Measurements from ENCODE around the gene TSPEAR.
"Not testable (repeated sequence)": the region's sequence is repeated elsewhere in the genome, so short reads cannot be mapped to it uniquely, and the experiment has no call there.

The TSPEAR gene

DNA sequence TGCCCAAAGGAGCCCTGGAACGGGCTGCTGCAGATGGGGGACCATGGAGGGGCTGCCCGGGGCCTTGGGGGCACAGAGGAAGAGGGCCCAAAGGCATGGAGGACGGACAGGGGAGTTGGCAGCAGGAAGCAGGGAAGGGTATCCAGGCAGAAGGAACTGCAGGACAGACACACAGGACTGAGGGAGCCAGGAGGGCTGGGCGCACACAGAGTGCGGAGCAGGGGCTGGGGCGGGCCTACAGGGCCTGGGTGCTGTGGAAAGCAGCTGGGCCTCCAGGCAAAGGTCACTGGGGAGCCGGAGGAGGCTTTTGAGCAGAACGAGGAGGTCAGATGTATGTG lies 199.5 kb downstream of the TSPEAR start:
- DNase-seq: no peak

DNA sequence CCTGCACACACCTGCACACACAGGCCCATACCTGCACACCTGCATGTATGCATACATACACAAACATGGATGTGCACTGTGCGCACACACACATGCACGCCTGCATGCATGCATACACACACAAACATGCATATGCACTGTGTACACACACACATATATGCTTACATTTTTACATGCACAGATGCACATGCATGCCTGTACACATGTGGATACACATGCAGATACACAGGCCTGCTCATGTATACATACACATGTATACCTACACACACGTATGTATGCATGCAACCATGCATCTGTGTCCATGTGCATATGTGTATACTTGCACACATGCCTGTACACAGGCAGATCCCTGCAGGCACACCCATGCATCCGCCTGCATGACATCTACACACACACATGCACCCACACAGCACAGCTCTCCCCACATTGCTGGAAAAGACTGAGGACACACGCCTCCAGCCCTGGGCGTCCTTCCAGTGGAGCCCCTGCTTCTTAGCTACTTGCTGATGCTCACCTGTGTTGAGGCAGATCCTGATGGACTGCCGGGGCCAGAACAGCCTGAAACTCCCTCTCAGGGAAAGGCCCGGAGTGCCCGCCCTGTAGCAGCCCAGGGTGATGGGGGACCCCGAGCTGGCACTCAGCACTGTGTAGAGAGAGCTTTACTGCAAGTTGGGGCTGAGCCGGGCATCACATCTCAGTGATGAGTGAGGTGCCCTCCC lies 200.0 kb downstream of the TSPEAR start:
- no peak for DNase-seq

DNA sequence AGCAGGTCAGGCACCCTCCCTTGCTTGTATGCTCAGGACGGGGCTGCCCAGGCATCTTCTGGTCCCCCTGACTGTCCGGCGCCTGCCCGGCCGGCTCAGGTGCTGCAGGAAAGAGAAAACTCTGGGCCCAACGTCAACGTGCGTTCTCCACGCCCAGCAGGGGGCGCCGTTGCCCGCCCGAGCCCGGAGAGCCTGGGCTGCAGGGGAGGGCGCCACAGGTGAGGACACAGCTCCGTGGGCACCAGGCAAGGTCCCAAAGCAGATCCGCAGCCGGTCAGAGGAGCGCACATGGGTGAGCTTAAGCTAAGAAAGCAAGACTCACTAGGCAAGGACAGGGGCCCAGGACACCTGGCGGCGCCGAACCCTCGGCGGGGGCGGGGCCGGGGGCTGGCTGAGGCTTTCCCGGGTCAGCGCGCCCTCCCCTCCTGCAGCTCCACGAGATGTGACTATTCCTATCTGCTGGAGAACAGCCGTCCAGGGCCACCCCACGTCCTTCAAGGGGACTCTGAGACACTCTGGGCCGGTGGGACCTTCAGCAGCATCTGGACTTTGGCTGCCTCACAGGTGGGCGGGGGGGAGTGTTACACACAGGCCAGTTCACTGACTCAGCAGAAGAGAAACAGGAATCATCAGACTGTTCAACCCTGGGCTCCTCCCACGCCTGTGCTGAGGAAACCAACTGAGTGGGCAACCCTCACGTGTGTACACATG lies 200.7 kb downstream of the TSPEAR start:
- DNase-seq: no peak

DNA sequence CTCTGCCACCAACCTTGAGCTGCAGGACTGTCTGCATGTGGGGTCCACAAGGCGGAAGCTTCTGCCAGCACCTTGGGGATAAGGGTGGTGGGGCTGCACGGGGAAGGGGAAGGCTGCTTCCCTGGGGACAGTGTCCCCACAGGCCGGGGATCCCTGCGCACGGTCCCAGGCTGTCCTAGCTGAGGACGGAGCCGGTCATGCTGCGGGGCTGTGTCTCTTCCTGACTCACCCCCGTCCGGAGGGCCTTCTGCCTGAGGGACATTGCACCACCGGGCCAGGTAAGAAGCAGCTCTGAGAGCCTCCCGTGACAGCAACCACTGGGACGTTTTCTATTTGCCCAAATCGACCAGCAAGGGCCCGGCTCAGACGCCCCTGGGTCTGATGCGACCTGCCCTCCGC lies 201.3 kb downstream of the TSPEAR start:
- DNase-seq: no peak

DNA sequence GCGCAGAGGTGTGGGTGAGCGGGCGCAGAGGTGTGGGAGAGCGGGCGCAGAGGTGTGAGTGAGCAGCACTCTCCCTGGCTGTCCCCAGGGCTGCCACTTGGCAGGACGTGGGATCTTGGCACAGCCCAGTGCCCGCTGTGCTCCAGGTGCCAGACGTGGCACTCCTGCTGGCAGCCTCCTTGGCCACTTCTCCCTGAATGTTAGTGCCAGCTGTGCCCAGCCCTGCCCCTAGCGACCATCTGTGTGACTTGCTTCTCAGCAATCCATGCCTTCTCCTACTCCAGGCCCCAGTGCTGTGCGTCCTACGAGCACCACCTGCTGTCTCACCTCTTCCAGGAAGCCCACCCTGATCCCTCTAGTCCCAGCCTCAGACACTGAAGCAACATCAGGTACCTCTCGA lies 201.8 kb downstream of the TSPEAR start:
- no peak for DNase-seq

- no peak for DNase-seq
These were observed 202.5 kb downstream of the TSPEAR start for GRCh38 chr21:44508711-44509445.

DNA sequence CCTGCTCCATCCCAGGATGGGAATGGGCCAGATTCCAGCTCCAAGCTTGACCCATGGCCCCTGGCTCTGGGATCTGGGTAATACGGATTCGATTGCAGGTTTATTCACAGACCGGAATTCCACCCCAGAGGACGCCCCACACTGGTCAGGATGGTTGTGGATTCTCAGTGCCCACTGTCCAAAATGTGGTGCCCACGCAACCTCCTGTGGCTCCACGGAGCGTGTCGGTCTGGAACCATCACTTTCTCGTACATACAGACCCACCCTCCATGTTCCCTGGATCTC lies 203.0 kb downstream of the TSPEAR start:
- no peak for DNase-seq

DNA sequence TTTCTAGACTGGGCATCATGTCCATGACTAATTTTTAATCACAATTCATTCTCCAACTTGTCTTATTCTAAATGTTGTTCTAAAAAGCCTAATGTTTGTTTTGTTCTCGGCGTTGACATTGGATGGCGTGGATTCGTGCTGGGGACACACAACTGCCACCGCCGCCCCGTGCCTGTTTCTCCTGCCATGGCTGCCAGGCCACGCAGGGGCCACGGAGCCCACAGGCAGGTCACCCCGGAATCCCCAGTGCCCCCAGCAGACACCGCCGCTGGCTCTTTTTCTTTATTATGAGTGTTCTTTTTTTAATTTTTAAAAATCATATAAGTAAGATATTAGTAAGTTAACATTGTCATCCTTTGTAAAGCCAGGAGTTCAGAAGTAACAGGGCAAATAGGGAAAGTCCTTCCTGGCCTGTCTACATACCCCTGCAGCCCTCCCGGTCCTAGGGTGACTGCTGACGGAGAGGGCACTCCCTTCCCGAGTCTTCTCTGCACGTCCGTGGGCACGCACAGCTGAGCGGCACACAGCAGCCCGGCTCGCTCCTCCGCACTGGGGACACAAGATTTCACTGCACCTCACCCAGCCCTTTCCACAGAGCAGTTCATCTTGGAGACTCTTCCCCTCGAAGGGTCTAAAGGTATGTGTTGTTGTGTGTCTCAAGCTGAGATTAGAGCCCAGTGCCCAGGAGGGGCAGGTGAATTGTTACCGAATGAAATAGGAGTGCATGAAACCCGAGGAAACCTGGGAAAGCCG lies 203.5 kb downstream of the TSPEAR start:
- DNase-seq: no peak

DNA sequence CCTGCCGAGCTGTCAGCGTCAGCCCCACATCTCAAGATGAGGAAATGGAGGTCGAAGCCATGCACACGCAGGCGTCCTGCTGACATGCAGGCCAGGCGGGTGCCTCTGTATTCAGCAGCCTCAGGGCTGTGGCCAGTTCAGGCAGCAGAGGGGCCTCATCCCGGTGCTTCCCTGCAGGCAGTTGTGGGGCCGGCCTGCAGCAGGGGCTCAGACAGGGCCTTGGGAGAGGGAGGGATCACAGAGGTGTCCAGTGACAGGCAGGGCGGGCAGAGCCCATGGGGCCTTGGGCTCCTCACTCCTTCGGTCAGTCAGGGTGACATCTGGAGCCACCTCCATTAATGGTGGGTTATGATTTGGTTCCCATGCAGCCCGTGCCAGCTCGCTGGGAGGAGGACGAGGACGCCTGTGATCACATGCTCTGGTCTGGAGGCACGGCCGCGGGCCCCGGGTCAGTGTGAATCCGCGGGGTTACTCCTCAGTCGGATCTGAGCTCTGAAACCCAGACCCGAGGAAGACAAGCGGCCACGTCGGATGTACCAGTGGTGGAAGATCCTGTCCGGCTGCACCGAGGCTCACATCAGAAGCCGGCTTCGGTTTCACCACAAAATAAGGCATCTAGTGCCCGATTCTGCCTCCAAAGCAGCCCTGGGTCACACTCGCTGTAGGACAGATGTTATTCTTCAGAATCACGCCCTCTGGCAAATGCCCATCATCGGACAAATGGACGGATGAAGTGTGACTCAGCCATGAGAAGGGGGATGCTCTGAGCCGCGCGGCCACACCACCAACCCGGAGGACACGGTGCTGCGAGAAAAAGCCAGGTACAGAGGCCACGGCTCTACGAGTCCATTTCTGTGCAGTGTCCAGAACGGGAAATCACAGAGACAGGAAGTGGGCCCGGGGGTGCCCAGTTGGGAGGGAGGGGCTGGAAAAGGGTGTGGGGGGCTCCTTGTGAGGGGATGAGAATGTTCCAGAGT lies 204.8 kb downstream of the TSPEAR start:
- DNase-seq: no peak

DNA sequence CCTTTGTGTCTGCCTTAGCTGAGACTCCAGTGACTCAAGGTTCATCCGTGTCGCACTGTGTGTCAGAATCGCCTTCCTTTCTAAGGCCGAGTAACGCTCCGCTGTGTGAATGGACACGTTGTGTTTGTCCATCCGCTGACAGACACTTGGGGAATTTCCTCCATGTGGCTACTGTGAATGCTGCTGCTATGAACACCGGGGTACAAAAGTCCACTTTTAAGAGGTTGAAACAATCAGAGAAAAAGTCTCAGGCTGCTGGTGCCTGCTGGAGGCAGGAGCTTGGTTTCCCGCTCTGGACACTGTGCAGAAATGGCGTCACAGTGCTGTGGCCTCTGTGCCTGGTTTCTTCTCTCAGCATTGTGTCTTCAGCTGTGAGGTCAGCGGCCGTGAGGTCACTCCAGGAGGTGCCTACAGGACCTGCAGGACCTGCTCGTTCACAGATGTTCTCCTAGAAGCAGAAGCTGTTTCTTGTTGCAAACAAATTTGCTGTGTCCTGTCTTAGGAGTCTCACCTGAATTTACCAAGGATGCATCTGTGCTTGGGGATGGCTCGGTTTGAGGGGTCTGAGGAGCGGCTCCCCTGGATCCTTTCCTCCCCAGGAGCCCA lies 205.6 kb downstream of the TSPEAR start:
- DNase-seq: no peak

GRCh38 chr21:44503901-44504399 lies 207.4 kb downstream of the TSPEAR start:
- no peak for DNase-seq

DNA sequence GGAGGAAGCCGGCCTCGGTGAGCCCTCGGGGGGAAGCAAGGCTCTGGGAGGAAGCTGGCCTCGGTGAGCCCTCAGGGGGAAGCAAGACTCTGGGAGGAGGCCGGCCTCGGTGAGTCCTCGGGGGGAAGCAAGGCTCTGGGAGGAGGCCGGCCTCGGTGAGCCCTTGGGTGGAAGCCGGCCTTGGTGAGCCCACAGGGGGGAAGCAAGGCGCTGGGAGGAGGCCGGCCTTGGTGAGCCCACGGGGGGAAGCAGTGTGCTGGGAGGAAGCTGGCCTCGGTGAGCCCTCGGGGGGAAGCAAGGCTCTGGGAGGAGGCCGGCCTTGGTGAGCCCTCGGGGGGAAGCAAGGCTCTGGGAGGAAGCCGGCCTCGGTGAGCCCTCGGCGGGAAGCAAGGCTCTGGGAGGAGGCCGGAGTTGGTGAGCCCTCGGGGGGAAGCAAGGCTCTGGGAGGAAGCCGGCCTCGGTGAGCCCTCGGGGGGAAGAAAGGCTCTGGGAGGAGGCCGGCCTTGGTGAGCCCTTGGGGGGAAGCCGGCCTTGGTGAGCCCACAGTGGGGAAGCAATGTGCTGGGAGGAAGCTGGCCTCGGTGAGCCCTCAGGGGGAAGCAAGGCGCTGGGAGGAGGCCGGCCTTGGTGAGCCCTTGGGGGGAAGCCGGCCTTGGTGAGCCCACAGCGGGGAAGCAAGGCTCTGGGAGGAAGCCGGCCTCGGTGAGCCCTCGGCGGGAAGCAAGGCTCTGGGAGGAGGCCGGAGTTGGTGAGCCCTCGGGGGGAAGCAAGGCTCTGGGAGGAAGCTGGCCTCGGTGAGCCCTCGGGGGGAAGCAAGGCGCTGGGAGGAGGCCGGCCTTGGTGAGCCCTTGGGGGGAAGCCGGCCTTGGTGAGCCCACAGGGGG lies 208.1 kb downstream of the TSPEAR start:
- not testable (repeated sequence) for DNase-seq

DNA sequence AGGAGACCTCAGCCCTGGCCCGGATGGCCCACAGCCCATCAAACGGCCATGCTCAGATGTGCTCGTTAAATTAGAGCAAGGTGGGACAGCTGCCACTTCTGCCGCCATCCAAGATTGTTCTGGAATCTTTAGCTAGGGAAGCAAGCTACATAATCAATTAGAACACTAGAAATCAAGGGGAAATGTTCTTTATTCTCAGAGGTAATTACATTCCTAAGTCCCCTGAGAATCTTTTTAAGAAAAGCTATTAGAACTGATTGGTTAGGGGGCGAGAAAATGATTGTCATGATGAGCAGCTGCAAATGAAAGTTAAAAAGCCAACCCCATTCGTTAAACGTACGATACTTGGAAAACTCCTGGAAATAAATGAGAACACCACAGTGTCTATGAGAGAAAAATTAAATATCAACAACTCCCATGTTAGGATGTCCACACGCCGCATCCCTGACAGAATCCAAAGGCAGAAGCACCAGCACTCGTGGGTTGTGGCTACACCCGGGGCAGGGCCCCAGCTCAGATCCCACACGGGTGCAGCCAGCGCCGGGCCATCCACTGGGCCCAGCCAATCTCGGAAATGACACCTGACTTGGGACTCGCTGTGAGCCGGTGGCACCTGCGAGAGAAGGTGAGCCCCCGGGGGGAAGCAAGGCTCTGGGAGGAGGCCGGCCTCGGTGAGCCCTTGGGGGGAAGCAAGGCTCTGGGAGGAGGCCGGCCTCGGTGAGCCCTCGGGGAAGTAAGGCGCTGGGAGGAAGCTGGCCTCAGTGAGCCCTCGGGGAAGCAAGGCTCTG lies 209.0 kb downstream of the TSPEAR start:
- DNase-seq: no peak

DNA sequence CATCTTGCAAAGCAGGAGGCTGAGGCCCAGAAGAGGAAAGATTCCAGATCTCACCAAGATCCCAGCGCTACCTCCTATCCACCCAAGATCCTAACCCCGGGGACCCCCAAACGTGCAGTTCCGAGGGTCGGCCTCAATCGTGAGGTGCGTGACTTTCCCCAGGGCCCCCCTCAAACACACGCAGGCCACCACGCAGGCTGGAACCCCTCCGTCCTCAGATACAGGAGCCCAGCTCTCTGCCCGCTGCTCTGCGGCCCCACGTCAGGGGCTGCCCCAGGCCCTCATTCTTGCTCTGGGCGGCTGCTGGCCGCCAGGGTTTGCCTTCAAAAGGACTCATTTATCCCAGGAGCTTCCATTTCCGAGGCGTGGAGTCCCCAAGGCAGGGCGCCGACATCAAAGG lies 211.3 kb downstream of the TSPEAR start:
- no peak for DNase-seq

GRCh38 chr21:44499631-44500030 lies 211.7 kb downstream of the TSPEAR start:
- no peak for DNase-seq

GRCh38 chr21:44499211-44499560 lies 212.2 kb downstream of the TSPEAR start:
- no peak for DNase-seq

DNA sequence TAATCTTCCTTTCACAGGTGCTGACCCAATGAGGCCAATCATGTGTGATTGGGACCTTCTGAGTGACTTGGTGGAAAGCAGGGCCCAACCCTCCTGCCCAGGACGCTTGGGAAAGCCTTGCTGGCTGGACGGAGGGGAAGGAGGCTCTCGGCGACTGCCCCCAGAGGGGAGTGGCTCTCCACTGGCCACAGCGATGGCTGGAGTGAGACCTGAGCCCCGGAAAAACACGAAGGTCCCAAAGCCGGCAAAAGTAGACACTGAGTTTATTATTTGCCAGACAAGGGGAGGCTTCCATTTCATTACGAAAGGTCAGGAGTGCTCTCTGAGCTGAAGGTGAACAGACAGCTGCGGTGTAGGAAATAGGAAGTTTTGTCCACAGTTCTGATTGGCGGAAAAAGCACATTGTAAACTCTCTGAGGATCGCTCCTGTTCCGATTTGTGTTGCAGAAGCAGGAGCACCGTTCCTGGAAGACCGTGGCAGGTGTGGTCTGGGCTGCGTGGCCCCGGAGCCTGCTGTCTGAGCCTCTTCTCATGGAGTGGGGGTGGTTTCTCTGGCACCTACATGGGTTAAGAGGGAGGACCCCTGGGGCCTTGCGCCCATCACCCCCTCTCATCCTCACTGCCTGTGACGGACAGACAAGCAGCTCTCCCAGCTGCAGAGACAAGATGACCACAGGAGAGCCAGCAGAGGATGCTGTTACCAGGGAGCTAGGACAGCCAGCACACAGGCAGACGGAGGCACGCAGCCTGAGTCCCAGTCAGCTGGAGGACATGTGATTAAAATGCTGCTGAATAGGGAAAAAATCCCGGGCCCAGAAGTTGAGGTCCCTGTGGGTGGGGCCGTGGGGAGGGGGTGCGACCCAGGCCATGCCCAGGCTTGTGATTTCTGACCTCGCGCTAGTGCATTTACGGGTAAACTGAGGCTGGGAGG lies 212.8 kb downstream of the TSPEAR start:
- no peak for DNase-seq

DNA sequence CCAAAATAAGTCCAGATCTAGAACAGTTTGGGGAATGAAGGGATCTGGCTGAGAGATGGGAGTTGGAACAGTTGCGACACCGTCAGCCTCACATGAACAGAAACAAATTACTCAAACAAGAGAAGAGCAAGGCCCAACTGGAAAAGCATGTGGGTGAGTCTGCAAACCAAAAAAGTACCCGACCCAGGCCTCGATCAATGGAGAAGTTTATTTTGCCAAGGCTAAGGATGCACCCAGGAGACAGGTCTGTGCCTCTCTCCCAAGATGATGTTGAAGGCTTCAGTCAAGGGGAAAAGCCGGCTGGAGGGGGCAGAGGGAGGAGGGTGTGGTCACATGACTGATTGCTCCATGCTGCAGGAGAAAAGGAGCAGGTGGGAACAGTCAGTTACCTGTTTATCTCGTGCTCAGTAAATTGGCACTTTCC lies 213.7 kb downstream of the TSPEAR start:
- peak; percentile 85 for DNase-seq

Measured in NCI-H1436 treated with DMSO at 0.1 percent for 48 hours (cell line).